HG03469 (cell line): ENCODE data around the gene LINC01488.

ENCODE experiments used
- ATAC-seq: cut with Tn5 transposase; IDR thresholded peaks from one replicate; pipeline ENCODE4 v1.9.1; 2021; ENCODE audit warnings: mild to moderate bottlenecking, moderate library complexity, moderate number of reproducible peaks; ENCODE audit not compliant: unreplicated experiment

LINC01488 gene

GRCh38 chr11:69462106-69462951 is 19.1 kb upstream of the LINC01488 start:
- no peak for ATAC-seq

GRCh38 chr11:69463181-69463994 is 18.1 kb upstream of the LINC01488 start:
- no peak for ATAC-seq

DNA sequence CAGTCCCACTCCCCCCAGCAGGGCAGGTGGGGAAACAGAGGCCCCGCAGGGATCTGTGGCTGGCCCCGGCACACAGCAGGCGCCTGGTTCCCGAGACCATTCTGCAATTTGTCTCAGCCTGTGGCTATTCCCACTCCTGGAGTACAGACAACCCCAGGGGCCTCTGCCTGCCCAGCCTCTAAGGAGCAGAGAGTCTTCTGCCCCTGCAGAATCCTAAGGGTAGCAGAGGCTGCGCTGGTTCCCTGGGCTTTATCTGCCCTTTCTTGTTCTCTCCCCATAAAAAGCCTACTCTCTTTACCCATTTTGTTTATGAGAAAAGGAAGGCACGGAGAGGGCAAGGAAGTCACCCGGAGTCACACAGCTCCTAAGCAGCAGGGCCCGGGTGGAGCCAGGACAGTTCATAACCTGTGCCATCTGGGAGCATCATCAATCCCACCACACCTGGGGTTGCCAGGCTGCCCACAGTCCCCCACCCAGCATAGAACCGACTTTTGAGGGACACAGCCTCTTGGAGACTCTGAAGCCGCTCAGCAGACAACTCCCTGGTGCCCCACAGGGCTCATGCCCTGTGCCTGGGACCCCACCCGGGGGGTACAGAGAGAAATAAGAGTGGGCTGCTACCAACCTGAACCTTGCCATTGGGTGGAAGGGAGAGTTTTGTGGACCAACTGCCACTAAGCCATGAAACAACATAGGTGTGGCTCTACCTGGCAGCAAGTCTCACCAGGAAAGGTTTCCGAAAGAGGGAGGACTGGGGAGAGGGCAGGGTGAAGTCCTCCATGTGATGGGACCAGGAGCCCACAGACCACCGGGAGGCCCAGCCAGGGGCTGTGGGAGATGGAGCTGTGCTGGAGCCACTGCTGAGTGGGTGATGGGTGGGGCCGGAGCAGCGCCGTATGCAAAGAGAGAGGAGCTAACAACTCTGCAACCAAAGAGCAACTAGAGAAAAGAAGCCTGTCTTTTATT is 17.2 kb upstream of the LINC01488 start:
- ATAC-seq: no peak

GRCh38 chr11:69465236-69466000 is 16.0 kb upstream of the LINC01488 start:
- no peak for ATAC-seq

GRCh38 chr11:69466039-69466438 is 15.4 kb upstream of the LINC01488 start:
- ATAC-seq: no peak

DNA sequence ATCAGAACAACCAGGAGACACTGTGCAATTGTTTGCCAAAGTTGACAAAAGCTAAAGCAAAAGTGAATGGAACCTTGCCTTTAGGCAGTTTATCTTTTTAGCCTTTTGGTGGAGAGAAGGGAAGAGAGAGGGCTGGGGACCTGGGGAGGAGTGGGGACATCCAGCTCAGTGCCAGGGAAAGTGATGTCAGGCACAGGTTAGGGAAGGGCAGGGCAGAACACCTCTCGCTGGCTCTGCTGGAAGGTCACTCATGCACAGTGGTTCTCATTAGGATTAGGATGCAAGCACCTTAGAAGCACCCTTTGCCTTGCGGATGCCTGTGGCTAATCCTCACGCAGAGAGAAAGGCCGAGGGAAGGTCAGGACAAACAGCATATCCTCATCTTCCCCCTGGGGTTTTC is 14.3 kb upstream of the LINC01488 start:
- ATAC-seq: no peak

DNA sequence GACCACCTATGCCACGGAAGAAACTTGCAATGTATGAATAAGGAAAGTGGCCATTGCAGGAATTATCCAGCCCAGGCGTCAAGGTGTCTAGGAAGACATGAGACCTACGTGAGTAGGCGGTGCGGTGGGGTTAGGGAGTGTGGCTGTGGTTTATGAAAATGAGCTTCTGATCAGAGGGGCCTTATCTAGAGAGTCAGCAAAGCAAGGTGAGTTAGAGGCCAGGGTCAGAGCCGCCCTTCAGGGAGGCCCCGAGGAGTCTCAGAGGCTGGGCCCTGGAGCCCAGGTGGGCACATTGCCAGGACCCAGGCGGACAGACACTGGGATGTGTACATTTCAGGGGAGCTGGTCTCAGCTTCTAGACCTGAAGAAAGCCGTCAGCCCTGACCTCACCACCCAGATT is 13.8 kb upstream of the LINC01488 start:
- no peak for ATAC-seq

- no peak for ATAC-seq
Measured at GRCh38 chr11:69468221-69468620, 13.2 kb upstream of the LINC01488 start.

DNA sequence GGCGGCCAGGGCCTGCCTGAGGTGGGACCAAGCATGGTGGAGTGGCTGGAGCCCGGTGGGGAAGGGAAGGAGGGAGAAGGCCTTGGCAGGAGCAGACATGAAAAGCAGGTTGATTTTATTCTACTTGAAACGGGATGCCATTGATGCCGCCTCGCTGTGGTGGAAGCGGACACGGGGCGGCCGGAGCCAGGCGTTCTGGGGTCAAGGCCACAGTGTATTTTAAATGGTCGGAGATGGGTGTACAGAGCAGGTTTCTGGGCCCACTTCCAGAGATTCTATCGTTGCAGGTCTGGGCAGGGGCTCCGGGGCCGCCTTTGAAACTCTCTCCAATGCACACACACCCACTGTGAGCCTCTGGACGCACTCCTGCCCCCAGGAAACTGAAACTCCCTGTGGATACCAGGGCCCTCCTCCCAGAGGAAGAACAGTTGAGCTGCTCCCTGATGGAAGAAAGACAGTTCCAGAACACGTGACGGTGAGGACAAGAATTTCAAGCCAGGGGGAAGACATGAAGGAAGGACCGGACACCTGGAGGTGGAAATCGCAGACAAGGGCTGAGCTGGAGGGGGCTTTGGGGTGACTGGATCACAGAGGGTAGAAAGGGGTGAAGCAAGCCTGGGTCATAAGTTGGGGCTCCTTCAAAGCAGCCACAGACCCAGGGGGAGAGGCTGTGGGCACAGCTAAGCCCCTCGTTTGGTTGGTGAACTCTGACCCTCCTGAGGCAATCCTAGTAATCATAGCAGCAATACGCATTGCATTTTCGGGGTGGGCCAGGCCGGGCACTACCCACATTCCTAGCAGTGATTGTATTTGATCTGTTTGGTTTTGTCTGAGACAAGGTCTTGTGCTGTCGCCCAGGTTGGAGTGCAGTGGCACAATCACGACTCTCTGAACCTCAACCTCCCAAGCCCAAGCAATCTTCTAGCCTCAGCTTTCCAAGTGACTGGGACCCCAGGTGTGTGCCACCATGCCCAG is 12.3 kb upstream of the LINC01488 start:
- no peak for ATAC-seq

DNA sequence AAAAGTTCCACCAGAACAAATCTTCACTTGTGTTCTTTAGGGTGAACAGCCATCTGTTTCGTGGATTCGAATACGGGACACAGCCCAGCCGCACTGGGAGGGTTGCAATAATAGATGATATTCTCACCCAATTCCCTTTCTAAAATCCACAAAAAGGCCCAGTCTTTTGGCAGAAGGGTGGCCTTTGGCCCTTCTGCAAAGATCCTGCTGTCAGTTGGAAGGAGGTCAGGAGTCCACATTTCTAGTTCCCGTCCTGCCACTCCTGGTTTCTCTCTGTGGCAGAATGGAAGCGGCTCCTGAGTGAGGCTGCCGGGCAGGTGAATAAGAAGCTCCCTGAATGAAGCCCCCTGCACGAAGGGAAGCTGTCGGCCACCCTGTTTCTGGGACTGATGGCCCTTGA is 11.2 kb upstream of the LINC01488 start:
- ATAC-seq: no peak

DNA sequence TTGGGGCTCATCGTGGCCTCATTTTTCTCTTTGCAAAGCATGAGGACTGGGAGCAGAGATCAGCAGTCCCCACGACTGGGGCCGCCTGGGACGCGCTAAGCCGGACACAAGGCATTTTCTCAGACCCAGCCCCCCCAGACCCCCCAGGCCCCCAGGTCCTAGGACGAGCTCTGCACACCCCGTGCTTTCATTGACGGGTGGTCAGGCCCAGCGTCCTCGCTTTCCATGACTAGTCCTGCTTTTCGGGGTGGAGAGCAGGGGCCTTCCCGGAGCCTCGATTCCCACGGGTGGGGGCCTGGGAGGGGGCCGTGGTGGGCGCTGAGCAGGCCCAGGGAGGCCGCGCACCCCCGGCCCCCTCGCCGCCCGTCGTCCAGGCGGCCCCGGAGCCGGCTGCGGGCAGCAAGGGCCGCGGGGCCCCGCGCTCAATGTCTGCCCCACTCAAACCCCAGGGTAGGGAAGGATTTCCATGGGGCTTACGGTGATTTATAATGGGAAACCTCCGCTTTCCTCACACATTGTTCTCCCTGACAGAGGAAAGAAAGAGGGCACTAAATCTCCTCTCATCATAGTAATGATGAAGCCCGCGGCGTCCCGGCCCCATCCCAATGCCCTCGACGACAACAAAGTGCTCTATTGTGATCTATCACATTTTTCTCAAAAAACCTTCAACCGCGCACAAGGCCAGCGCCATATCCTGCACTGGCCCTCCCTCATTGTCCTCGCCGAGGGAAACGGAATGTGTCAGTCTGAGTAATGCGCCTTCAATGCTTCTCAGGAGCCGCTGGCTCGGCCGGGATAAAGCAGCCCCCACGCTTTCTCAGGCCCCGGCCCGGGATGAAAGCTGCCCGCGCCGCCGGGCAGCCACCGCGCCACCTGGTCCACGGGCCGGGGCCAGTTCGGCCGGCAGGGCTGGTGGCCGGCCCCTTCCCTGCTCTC is 10.4 kb upstream of the LINC01488 start:
- no peak for ATAC-seq

GRCh38 chr11:69471729-69472540 is 9.5 kb upstream of the LINC01488 start:
- no peak for ATAC-seq

- no peak for ATAC-seq
Measured at GRCh38 chr11:69472541-69473275, 8.8 kb upstream of the LINC01488 start.

DNA sequence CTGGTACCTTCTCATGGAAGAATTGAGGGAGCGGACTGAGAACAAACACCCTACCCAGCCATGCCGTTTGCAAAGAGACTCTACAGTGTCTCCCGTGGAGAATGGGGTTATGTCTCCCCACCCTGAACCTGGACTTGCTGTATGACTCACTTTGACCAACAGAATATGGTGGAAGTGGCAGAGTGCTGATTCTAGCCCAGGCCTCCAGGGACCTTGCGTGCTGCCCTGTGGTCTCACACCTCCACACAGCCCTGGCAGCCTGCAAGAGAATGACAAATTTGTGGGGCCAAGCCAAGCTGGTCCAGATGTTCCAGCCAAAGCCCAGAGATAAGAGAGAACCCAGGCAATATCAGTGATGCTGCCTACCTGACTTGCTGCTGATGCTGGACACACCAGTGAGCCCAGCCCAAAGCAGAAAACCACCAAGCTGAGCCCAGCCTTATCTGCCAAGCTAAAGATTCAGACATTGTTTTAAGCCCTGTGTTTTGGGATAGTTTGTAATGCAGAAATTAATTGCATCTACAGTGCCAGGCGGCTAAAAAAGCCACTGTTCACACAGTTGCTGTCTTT is 8.1 kb upstream of the LINC01488 start:
- ATAC-seq: no peak

GRCh38 chr11:69474736-69475135 is 6.7 kb upstream of the LINC01488 start:
- no peak for ATAC-seq
